GM18951 (cell line): Measurements from ENCODE around the gene RNF213.
"Not testable (repeated sequence)": the region's sequence is repeated elsewhere in the genome, so short reads cannot be mapped to it uniquely, and the experiment has no call there.

ENCODE experiments used
- POLR2A ChIP-seq: IDR thresholded peaks from 4 replicates; pipeline ENCODE4 v1.6.1; 2011; ENCODE audit warnings: mild to moderate bottlenecking; ENCODE audit not compliant: insufficient read length, insufficient read depth; ENCODE audit errors: extremely low read depth
- in situ Hi-C: fragments of 300-500 bp; cut with MboI; formaldehyde crosslinking; loops from one replicate; pipeline ENCODE4 v1.12.0; 2022; ENCODE audit warnings: low sequenced_read_pairs, mixed read lengths, inconsistent platforms; ENCODE audit not compliant: unreplicated experiment

RNF213 gene

DNA sequence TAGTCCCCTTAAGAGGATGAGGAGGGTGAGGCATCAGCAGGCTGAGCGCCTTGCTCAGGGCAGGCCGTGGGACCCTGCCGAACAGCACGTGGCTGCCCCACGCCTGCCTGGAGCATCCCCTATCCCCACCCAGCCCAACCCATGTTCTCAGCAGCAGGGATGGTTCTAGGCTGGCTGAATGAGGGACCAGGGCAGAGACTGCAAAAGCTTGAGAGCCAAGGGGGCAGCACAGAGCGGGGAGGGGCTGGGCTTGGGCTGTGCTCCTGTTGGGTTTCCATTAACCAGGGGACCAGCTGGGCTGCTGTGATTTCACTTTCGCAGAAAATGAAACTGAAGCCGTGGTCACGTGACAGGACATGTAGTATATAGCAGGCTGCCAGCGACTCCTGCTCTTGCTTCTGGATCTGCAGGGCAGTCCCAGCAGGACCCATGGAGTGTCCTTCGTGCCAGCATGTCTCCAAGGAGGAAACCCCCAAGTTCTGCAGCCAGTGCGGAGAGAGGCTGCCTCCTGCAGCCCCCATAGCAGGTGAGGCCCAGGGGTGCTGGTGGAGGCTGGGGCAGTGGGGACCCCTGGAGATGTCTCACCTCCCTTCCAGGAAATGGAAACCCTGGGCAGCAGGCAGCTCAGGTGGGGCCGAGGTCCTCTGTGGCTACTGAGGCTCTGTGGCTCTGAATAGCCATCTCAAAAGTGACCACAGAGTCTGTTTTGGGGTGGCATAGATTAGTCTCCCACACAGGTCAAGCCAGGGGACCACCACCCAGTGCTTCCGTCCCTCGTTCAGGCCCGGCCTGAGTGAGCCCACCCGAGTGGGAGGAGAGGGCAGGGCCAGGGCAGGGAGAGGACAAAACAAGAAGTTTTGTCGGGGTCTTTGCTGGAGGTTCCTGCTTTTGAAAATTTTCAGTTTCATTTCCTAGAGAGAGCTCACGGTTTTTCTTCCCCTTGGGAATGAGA lies 2.9 kb downstream of the RNF213 start:
- peak; percentile 99 for TF ChIP-seq POLR2A
- in situ Hi-C loops = no loop called here

DNA sequence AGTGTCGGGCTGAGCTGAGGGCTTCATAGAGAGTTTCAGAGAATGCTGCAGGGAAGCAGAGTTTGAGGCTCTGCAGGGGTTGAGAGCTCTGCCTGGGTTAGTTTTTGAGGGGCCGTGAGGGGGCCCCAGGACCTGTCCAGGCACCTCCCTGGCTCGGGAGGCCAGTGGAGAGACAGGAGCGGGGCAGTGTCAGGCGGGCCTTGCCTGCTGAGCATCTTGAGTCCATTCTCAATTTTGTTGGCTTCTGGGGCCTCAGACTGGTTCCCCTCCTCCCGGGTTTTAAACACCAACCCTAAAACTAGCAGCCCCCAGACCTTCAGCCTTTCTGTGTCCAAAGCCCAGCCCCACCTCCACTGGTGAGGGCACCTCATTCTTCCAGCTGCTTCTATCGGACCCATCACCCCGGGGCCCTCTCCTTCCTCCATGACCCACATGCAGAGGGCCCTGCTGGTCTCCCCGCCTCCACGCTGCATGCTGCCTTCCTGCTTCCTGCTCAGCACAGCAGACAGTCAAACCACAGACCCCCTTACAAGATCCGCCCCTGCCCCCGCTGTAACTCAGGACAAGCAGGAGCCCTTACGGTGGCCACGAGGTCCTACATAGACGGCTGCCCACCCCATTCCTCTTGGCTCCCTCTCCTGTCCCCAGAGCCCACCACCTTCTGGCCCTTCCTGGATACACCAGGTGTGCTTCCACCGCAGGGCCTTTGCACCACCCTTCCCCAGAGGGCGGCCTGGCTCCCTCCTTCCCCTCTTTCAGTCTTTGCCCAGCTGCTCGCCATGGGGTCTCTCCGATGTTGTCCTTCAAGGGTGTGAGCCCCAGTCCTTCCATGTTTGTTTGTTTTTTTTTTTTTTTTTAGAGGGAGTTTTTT lies 3.8 kb downstream of the RNF213 start:
- in situ Hi-C loops = no loop called here
- peak; percentile 29 for TF ChIP-seq POLR2A

DNA sequence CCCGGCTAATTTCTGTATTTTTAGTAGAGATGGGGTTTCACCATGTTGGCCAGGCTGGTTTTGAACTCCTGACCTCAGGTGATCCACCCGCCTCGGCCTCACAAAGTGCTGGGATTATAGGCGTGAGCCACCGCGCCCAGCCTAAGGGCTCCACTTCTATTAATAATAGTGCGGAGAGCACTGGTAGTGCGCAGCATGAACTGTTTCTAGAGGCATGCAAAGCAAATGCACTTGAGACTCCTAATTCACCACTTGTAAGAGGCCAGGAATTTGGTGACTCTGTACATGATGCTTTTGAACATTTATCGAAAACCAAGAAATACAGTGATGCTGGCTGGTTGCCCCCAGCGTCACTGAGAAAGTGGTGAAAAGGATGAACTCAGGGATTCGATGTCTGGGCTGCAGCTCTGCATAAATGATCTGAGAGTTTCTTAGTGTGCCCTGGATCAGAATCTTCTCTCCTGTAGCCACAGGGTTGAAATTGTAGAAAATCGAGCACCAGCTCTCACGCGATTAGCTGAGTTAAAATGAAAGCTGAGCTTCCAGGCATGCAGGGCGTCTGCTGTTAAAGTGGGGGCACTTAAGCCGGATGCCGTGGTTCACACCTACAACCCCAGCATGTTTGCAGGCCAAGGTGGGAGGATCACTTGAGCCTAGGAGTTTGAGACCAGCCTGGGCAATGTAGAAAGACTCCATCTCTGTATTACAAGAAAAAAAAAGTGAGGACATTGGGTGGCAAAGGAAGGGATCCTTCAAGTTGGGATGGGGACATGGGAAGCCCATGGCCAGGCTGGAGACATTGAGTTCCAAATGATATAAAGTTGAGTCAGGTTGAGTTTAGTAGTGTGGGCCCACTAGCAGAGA lies 4.8 kb downstream of the RNF213 start:
- in situ Hi-C loops = no loop called here
- TF ChIP-seq POLR2A = no peak

DNA sequence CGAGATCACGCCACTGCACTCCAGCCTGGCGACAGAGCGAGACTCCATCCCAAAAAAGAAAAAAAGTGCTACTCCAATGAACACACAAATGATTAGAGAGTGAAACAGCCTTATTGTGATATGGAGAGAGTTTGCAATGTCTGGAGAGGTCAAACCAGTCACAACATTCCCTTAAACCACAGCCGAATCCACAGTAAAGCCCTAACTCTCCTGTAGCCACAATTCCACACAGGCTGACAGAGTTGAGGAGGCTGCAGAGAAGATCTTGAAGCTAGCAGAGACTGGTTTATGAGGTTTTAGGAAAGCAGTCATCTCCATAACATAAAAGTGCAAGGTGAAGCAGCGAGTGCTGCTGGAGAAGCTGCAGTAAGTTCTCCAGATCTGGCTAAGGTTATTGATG lies 6.7 kb downstream of the RNF213 start:
- TF ChIP-seq POLR2A = no peak

DNA sequence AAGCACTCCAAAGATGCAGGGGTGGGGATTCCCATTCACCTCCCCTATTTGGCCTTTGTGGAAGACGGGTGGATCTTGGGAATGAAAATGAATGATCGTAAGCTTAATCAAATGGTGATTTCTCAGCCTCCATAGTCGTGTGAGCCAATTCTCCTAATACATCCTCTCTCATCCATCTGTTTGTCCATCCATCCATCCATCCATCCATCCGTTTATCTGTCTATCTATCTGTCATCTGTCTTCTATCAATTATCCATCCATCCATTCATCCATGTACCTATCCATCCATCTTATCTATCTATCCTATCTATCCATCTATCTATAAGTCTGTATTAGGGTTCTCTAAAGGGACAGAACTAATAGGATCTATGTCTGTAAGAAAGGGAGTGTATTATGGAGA lies 7.8 kb downstream of the RNF213 start:
- in situ Hi-C loops = no loop called here
- TF ChIP-seq POLR2A = no peak

More for the DNA sequence above, 6.7 kb downstream of the RNF213 start:
- in situ Hi-C loops = no loop called here

DNA sequence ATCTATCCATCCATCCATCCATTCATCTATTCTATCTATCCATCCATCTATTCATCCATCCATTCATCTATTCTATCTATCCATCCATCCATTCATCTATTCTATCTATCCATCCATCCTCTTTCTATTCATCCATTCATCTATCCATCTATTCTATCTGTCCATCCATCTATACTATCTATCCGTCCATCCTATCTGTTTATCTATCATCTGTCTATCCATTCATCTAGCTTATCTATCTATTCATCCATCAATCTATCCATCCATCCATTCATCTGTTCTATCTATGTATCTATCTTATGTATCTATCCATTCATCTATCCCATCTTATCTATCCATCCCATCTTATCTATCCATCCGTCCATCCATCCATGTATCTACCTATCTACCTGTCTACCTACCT lies 8.8 kb downstream of the RNF213 start:
- in situ Hi-C loops = no loop called here
- TF ChIP-seq POLR2A = no peak

DNA sequence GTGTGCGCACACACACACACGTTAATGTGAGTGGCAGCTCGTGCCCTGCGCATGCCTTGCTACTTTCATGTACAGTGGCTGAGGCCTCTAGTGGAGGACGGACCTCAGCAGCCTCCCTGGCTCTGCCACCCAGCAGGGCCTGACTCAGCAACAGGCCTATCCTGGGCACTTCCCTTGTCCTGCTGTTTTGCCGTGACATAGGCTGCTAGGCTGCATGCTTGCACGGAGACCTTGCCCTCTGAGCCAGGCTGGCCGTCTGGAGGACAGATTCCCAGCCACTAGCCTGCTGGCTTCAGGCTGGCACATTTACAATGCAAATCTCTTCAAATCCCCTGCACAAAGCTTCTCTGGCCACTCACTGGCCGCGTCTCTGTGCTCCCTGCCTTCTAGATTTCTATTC lies 9.5 kb downstream of the RNF213 start:
- in situ Hi-C loops = no loop called here
- TF ChIP-seq POLR2A = peak; percentile 15

DNA sequence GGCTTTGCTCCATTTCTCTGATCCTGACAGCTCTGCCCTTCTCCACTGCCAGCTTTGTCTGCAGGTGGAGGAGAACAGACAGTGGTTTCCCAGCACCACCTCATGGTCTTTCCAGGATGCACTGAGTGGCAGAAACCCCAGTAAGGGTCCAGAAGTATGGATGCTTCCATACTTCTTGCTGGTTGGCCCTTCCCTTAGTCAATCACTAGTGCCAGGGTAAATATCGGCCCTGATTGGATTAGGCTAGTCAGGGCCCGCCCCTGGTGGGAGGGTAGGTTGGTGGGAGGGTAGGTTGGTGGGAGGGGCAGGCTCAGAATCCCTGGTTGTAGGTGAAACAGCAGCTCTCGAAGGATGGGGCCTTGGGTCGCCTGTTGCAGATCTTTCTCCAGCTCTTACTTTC lies 10.2 kb downstream of the RNF213 start:
- TF ChIP-seq POLR2A = no peak
- in situ Hi-C loops = no loop called here

DNA sequence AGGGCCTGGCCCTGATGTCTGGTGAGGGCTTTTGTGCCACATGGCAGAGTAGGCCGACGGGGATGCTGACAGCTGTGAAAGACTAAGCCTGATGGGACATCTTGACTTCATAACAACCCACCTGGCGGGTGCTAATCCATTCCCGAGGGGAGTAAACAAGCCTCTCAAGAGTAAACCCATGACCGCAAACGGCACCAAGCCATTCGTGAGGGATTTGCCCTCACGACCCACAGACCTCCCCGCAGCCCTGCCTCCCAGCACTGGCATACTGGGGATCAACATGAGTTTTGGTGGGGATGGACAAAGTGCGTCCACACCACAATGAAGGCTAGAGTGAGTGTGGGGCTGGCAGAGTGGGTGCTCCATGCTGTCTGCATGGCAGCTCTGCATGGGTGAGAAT lies 11.7 kb downstream of the RNF213 start:
- in situ Hi-C loops = no loop called here
- no peak for TF ChIP-seq POLR2A

DNA sequence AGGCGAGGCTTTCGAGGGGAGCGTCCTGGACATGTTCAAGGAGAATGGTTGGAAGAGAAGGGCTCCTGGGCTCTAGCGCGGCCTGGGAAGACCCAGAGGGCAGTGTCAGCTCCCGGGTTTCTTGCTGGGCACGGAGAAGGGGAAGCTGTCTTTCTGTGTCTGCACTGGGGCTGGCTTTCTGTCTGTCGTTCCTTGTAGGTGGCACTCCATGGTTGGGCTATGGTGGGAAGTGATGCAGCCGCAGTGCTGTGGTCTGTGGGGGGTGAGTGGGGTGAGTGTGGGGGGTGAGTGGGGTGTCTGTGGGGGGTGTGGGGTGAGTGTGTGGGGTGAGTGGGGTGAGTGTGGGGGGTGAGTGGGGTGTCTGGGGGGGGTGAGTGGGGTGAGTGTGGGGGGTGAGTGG lies 13.7 kb downstream of the RNF213 start:
- TF ChIP-seq POLR2A = no peak
- in situ Hi-C loops = no loop called here

DNA sequence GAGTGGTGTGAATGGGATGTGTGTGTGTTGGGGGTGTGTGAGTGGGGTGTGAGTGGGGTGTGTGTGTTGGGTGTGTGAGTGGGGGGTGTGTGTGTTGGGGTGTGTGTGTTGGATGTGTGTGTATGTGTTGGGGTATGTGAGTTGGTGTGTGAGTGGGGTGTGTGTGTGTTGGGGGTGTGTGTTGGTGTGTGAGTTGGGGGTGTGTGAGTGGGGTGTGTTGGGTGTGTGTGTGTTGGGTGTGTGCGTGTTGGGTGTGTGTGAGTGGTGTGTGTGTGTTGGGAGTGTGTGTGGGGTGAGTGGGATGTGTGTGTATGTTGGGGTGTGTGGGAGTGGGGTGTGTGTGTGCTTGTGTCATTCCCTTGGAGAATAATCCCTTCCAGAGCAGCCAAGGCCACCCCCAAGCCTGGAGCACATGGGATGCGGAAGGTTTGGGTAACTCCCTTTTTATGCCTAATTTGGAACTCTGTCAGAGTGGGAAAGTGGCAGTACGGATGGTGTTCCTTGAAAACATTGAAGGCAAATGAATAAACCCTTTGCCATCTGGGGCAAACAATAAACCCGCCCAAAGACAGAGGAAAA lies 14.3 kb downstream of the RNF213 start:
- in situ Hi-C loops = no loop called here
- no peak for TF ChIP-seq POLR2A

DNA sequence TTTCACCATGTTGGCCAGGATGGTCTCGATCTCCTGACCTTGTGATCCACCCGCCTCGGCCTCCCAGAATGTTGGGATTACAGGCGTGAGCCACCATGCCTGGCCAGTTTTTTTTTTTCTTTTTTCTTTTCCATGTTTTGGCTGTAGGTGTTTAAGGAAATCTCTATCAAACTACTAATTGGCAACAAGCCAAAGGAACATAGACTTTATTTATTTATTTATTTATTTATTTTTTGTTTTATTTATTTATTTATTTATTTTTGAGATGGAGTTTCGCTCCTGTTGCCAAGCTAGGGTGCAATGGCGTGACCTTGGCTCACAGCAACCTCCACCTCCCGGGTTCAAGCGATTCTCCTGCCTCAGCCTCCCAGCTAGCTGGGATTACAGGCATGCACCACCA lies 15.2 kb downstream of the RNF213 start:
- in situ Hi-C loops = not testable (repeated sequence)
